ENCODE measurements around the gene ADPRHL1. TPM values are rescaled to one million over a fixed set of nuclear protein-coding genes. Genes with fewer than 3 reads are reported as not detected.

The ADPRHL1 gene
- total RNA-seq, 1 donor = 2.4 TPM

DNA sequence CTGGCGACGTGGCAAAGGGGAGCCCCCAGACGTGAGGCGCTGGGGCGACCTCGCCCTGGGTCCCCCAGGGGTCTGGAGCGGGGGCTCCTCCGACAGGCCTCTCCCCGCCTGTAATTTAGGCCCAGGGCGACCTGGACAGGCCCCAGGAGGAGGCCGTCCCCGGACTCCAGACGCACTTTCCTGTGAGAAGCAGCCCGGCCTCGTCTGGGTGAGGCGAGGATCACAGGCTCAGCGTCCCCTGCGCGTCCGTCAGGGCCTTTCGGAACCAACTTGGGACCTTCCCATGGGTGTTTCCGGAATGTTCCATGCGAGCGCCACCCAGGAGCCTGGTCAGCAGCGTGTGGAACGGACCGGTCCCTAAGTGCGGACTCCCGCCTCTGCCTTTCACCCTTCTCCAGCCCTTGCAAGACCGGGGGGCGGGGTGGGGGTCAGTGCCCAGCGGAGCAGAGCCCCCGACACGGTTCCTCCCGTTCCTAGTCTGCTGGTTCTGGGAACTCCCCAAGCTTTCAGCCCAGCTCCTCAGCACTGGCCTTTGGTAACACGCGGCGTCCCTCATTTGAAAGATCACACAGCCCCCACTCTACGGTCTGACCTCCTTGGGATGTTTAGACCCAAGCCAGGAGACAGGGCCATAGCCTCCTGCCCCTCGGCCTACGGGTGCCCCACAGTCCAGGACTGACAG is 88.2 kb downstream of the ADPRHL1 start:
- H3K4me3 ChIP-seq (ENCODE audit: low read depth, low read length) = no peak overlapping the region
- DNase-seq (ENCODE audit: low read depth) = no peak
- TF ChIP-seq, protein P1, sequence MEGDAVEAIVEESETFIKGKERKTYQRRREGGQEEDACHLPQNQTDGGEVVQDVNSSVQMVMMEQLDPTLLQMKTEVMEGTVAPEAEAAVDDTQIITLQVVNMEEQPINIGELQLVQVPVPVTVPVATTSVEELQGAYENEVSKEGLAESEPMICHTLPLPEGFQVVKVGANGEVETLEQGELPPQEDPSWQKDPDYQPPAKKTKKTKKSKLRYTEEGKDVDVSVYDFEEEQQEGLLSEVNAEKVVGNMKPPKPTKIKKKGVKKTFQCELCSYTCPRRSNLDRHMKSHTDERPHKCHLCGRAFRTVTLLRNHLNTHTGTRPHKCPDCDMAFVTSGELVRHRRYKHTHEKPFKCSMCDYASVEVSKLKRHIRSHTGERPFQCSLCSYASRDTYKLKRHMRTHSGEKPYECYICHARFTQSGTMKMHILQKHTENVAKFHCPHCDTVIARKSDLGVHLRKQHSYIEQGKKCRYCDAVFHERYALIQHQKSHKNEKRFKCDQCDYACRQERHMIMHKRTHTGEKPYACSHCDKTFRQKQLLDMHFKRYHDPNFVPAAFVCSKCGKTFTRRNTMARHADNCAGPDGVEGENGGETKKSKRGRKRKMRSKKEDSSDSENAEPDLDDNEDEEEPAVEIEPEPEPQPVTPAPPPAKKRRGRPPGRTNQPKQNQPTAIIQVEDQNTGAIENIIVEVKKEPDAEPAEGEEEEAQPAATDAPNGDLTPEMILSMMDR (IDR thresholded peaks at IDR 0.05; ENCODE audit: insufficient read depth, low read length) = no peak

GRCh38 chr13:113364311-113364889 is 88.9 kb downstream of the ADPRHL1 start:
- TF ChIP-seq, protein P1 (IDR thresholded peaks at IDR 0.05; ENCODE audit: insufficient read depth, low read length) = no peak
- H3K4me3 ChIP-seq (ENCODE audit: low read depth, low read length) = peak overlapping the region; percentile 28
- DNase-seq (ENCODE audit: low read depth) = no peak

DNA sequence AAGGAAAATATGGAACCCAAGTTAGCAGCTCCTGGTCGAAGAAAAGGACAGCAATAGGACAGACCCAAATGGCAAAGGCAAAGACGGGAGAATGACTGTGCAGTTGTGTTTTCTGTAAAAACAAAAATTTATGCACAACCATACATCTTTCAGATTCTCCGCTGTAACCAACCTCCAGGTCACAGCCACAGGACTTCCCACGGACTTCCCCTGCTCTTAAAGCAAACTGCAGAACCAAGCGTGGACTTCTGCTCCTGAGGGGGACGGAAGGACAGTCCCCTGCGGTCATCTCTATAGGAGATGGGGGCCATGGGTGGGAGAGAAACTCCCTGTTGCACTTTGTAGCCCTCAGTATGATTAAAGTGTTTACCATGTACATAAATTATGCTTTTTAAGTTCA is 91.9 kb downstream of the ADPRHL1 start:
- DNase-seq (ENCODE audit: low read depth) = no peak
- TF ChIP-seq, protein P1 (IDR thresholded peaks at IDR 0.05; ENCODE audit: insufficient read depth, low read length) = no peak
- no peak overlapping the region for H3K4me3 ChIP-seq (ENCODE audit: low read depth, low read length)

DNA sequence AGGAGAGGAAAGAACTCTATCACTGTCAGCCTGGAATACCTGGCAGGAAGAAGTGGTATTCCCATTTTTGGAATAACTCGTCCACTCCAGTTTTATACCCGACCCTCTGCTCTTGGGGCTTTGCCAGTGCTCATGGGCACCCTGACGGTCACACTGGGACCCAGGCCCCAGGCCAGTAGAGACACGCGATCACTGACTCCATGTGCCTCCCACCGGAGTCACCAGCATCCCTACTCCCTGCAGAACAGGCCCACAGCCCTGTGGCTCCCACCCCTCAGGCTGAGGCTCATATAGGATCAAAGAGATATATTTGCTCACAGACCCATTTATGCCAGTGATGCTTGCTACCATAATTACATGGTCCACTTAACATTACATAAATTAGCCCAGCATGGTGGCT is 92.8 kb downstream of the ADPRHL1 start:
- TF ChIP-seq, protein P1 (IDR thresholded peaks at IDR 0.05; ENCODE audit: insufficient read depth, low read length) = no peak
- no peak overlapping the region for H3K4me3 ChIP-seq (ENCODE audit: low read depth, low read length)
- no peak for DNase-seq (ENCODE audit: low read depth)

GRCh38 chr13:113359571-113359970 is 93.7 kb downstream of the ADPRHL1 start:
- no peak for DNase-seq (ENCODE audit: low read depth)
- TF ChIP-seq, protein P1 (IDR thresholded peaks at IDR 0.05; ENCODE audit: insufficient read depth, low read length) = no peak
- no peak overlapping the region for H3K4me3 ChIP-seq (ENCODE audit: low read depth, low read length)

DNA sequence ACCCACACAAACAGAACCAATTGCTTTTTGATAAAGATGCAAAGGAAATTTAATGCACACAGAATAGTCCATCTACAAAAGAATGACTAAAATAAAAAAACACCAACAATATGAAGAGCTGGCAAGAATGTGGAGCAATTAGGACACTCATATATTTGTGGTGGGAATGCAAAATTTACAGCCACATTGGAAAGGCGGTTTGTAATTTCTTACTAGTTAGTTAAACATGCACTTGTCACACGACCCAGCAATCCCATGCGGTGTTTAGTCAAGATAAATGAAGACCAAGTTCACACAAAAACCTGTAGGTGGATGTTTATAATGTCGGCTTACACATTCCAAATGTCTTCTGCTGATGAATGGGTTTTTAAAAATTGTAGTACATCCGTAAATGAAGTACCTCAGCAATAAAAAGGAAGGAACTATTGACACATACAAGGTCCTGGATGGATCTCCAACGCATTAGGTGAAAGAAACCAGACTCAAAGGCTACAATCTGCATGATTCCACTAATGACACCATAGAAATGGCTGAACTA is 94.6 kb downstream of the ADPRHL1 start:
- DNase-seq (ENCODE audit: low read depth) = no peak
- no peak overlapping the region for H3K4me3 ChIP-seq (ENCODE audit: low read depth, low read length)
- TF ChIP-seq, protein P1 (IDR thresholded peaks at IDR 0.05; ENCODE audit: insufficient read depth, low read length) = no peak

Data from fibroblast of the aortic adventitia (primary cell).